NB4 (cell line): ENCODE results near the gene PRKAR1B.

Experiments used
- DNase-seq: peaks from one replicate; pipeline ENCODE4 v3.0.0; 2010; ENCODE audit warnings: low read depth
- H3K4me3 ChIP-seq: one replicate; pipeline ENCODE4 v1.5.1; 2011; ENCODE audit warnings: mild to moderate bottlenecking, low read depth, low read length, moderate library complexity
- MYC ChIP-seq: IDR thresholded peaks from 2 replicates; pipeline ENCODE4 v1.6.1; 2011; ENCODE audit warnings: low read depth, low read length
- POLR2A ChIP-seq: IDR thresholded peaks from 2 replicates; pipeline ENCODE4 v1.6.1; 2011; ENCODE audit warnings: mild to moderate bottlenecking; ENCODE audit not compliant: insufficient read length; ENCODE audit errors: extremely low read depth
- TF ChIP-seq, protein P1 (sequence below): IDR thresholded peaks from 2 replicates; pipeline ENCODE4 v1.6.1; 2011; ENCODE audit warnings: low read depth, low read length
- TF ChIP-seq, protein P2 (sequence below): IDR thresholded peaks from one replicate; pipeline ENCODE4 v1.5.1; 2012; ENCODE audit warnings: low read depth, low read length

Gene PRKAR1B

DNA sequence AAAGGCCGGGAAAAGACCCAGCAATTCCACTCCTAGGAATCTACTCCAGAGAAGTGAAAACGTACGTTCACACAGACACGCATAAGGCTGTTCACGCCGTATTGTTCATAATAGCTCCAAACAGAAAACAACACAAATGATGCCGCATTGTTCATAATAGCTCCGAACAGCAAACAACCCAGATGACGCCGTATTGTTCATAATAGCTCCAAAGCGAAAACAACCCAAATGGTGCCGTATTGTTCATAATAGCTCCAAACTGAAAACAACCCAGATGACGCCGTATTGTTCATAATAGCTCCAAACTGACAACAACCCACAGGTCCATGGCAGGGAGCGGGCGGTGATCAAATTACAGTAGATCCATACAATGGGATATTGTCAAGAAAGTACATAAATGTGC is 85.8 kb downstream of the PRKAR1B start:
- TF ChIP-seq, protein P1, sequence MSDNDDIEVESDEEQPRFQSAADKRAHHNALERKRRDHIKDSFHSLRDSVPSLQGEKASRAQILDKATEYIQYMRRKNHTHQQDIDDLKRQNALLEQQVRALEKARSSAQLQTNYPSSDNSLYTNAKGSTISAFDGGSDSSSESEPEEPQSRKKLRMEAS, result no peak
- TF ChIP-seq, protein P2, sequence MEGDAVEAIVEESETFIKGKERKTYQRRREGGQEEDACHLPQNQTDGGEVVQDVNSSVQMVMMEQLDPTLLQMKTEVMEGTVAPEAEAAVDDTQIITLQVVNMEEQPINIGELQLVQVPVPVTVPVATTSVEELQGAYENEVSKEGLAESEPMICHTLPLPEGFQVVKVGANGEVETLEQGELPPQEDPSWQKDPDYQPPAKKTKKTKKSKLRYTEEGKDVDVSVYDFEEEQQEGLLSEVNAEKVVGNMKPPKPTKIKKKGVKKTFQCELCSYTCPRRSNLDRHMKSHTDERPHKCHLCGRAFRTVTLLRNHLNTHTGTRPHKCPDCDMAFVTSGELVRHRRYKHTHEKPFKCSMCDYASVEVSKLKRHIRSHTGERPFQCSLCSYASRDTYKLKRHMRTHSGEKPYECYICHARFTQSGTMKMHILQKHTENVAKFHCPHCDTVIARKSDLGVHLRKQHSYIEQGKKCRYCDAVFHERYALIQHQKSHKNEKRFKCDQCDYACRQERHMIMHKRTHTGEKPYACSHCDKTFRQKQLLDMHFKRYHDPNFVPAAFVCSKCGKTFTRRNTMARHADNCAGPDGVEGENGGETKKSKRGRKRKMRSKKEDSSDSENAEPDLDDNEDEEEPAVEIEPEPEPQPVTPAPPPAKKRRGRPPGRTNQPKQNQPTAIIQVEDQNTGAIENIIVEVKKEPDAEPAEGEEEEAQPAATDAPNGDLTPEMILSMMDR, result no peak
- TF ChIP-seq POLR2A (no peak), MYC (no peak)
- H3K4me3 ChIP-seq, result no peak overlapping the region
- DNase-seq, result peak; percentile 12

DNA sequence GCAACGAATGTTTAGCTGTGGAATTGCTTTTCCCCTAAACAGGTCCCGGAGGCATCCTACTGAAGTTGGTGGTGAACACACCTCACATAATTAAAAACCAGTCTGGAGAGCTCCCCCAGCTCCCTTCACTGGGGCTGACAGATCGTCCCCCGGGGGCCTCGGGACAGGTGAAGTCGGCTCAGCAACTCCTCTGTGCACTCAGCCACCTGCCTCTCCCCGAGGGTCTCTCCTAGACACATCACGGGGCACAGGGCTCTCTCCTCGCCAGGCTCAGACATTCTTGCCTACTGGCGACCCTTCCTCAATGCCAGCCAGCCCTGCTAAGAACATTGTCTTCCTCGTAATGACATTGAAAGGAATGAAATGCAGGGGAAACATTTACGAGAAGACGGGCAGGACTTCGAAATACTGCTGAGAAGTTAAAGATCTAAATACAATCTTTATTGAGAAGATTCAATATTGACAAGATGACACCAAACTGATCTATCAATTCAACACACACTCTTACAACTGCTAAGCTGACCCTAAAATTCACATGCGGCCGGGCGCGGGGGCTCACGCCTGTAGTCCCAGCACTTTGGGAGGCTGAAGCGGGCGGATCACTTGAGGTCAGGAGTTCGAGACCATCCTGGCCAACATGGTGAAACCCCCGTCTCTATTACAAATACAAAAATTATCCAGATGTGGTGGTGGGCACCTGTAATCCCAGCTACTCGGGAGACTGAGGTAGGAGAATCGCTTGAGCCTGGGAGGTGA is 88.6 kb downstream of the PRKAR1B start:
- no peak overlapping the region for H3K4me3 ChIP-seq
- DNase-seq, result no peak
- TF ChIP-seq MYC (no peak), POLR2A (no peak)
- TF ChIP-seq, protein P1, result no peak
- TF ChIP-seq, protein P2, result no peak

DNA sequence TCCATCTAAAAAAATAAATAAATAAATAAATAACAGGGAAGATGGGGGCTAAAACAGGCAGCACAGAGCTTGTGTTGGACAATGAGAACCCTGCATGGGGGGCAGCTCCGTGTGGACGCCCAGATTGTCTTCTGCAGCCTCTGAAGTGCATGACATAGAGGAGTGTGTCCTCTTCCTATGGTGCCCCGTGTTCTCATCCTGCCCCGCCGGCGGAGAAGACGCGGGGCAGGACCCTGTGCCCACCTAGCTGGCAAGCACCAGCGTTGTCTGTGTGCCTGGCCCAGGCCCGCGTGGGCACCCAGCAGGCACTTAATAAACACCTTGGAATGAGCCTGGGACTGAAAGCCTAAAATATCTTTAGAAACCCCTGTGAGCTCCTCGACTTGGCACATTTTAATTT is 89.3 kb downstream of the PRKAR1B start:
- no peak for DNase-seq
- TF ChIP-seq POLR2A, result no peak
- TF ChIP-seq MYC, result no peak
- no peak overlapping the region for H3K4me3 ChIP-seq

DNA sequence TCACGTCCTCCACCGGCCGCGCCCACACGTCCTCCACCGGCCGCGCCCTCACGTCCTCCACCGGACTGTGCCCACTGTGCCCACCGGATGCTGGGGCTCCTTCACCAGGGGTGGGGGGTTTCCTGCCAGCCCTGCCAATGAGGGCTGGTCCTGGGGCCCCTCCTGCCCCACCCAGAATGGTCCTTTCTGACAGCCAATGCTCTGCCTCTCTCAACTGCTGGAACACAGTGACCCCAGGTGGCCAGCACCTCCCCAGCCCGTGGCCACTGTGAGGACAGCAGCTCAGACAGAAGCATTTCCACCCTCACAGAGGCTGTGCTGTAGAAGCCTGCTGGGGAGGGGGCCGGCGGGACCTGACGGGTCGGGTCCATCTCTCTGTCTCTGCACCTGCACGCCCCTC is 90.7 kb downstream of the PRKAR1B start:
- TF ChIP-seq, protein P1, result peak; percentile 49; the same call in 1 of the 2 replicates
- TF ChIP-seq, protein P2, result peak; percentile 59
- peak; percentile 25; the same call in 1 of the 2 replicates for TF ChIP-seq MYC
- TF ChIP-seq POLR2A, result no peak
- DNase-seq, result peak; percentile 83
- no peak overlapping the region for H3K4me3 ChIP-seq

DNA sequence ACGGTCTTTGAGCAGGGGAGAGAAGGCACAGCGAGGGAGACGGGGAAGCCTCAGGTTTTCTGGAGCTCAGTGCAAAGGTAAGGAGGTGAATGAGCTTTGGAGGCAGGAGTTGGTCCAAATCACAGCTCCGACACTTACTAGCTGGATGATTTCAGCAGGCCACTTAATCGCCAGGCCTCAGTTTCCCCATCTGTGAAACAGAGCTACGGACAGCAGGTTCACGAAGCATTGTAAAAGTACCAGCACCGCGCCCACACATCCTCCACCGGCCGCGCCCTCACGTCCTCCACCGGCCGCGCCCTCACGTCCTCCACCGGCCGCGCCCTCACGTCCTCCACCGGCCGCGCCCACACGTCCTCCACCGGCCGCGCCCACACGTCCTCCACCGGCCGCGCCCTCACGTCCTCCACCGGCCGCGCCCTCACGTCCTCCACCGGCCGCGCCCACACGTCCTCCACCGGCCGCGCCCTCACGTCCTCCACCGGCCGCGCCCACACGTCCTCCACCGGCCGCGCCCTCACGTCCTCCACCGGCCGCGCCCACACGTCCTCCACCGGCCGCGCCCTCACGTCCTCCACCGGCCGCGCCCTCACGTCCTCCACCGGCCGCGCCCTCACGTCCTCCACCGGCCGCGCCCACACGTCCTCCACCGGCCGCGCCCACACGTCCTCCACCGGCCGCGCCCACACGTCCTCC is 91.2 kb downstream of the PRKAR1B start:
- DNase-seq, result peak; percentile 54
- H3K4me3 ChIP-seq, result peak overlapping the region; percentile 69

DNA sequence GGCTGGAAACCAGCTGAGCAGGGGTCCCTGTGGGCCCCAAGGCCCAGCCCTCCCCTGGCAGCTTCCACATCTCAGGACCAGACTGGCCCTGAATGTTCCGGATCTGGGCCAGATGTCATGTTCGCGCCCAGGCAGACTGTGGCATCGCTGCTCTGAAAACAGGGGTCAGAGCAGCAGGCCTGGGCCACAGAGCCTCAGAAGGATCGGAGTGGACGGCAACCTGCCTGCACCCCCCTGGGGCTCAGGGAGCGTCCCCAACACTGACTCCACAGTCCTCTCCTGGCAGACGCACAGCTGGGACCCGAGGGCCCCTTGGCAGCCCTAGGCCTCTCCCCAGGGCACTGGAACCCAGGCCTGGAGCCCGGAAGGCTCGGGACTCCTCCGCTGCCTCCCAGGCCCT is 91.9 kb downstream of the PRKAR1B start:
- H3K4me3 ChIP-seq, result peak overlapping the region; percentile 69
- DNase-seq, result no peak
- TF ChIP-seq POLR2A (no peak), MYC (no peak)
- TF ChIP-seq, protein P1, result no peak
- TF ChIP-seq, protein P2, result no peak
